AG09309 (cell line): ENCODE results near the gene NRXN3.

Experiments
- DNase-seq: peaks from one replicate; pipeline ENCODE4 v3.0.0-alpha.2; 2010; ENCODE audit warnings: low read depth
- H3K4me3 ChIP-seq: 2 replicates; pipeline ENCODE4 v1.5.1; 2011; ENCODE audit warnings: mild to moderate bottlenecking, low read depth, low read length, moderate library complexity; ENCODE audit not compliant: control insufficient read depth
- CTCF ChIP-seq: IDR thresholded peaks from 2 replicates; pipeline ENCODE4 v1.5.1; 2011; ENCODE audit warnings: mild to moderate bottlenecking, low read depth, low read length, inconsistent platforms; ENCODE audit not compliant: insufficient read depth, control insufficient read depth; ENCODE audit errors: missing control alignments

NRXN3 gene

GRCh38 chr14:78440356-78440894 lies 270.3 kb downstream of the NRXN3 start:
- no peak overlapping the region for H3K4me3 ChIP-seq
- no peak for TF ChIP-seq CTCF
- DNase-seq: no peak

GRCh38 chr14:78443834-78444233 lies 273.7 kb downstream of the NRXN3 start:
- TF ChIP-seq CTCF: no peak
- DNase-seq: no peak
- no peak overlapping the region for H3K4me3 ChIP-seq

- no peak overlapping the region for H3K4me3 ChIP-seq
- TF ChIP-seq CTCF: no peak
- no peak for DNase-seq
Measured at GRCh38 chr14:78445275-78445674, 275.1 kb downstream of the NRXN3 start.

- H3K4me3 ChIP-seq: no peak overlapping the region
- no peak for DNase-seq
- TF ChIP-seq CTCF: no peak
Measured at GRCh38 chr14:78446807-78447206, 276.6 kb downstream of the NRXN3 start.

- H3K4me3 ChIP-seq: no peak overlapping the region
- no peak for DNase-seq
- peak; percentile 57 for TF ChIP-seq CTCF
Measured at GRCh38 chr14:78448164-78449094, 278.3 kb downstream of the NRXN3 start.

GRCh38 chr14:78450669-78451318 lies 280.6 kb downstream of the NRXN3 start:
- TF ChIP-seq CTCF: no peak

More at GRCh38 chr14:78450669-78451318, 280.6 kb downstream of the NRXN3 start:
- H3K4me3 ChIP-seq: no peak overlapping the region
- no peak for DNase-seq
